ENCODE measurements around the gene NDE1.

DNA sequence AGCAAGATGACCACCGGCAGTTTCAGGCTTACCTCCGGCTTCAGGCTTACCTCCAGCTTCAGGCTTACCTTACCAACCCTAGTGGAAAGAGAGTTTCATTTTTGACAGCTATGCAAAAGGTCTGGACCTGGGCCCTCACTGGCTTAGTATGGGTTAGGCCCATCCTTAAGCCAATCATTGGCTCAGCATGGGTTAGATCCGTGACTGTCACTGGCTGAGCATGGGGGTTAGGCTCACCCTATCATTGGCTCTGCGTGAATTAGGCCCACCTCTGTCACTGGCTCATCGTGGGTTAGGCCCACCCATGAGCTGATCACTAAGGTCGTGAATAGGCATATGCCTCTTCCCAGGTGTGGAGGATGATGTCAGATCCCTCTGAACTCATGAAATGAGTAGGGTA is 8.1 kb downstream of the NDE1 start:
- TF ChIP-seq SP1 (IDR thresholded peaks at IDR 0.05; ENCODE audit: low read depth, low read length) (no peak), NRF1 (IDR thresholded peaks at IDR 0.05; ENCODE audit: low read depth, low read length) (no peak), RFX5 (IDR thresholded peaks at IDR 0.05; ENCODE audit: borderline replicate concordance, low read depth, low read length) (no peak), RAD21 (IDR thresholded peaks at IDR 0.05 in 1 of 2, conservative IDR thresholded peaks at IDR 0.05 in 1 of 2; ENCODE audit: low read depth in 2 of 2, low read length in 2 of 2) (no peak), TEAD4 (IDR thresholded peaks at IDR 0.05; ENCODE audit: low read depth, low read length) (no peak), POLR2A (IDR thresholded peaks at IDR 0.05; ENCODE audit: control extremely low read depth in 1 of 2, low read depth in 2 of 2, low read length in 2 of 2) (no peak), CBX5 (IDR thresholded peaks at IDR 0.05; ENCODE audit: low read depth, low read length) (no peak), JUND (IDR thresholded peaks at IDR 0.05; ENCODE audit: low read length) (no peak), SRF (IDR thresholded peaks at IDR 0.05; ENCODE audit: low read depth, low read length) (no peak), MAX (IDR thresholded peaks at IDR 0.05) (no peak), SUZ12 (IDR thresholded peaks at IDR 0.05; ENCODE audit: low read length) (no peak)
- TF ChIP-seq, protein P1, sequence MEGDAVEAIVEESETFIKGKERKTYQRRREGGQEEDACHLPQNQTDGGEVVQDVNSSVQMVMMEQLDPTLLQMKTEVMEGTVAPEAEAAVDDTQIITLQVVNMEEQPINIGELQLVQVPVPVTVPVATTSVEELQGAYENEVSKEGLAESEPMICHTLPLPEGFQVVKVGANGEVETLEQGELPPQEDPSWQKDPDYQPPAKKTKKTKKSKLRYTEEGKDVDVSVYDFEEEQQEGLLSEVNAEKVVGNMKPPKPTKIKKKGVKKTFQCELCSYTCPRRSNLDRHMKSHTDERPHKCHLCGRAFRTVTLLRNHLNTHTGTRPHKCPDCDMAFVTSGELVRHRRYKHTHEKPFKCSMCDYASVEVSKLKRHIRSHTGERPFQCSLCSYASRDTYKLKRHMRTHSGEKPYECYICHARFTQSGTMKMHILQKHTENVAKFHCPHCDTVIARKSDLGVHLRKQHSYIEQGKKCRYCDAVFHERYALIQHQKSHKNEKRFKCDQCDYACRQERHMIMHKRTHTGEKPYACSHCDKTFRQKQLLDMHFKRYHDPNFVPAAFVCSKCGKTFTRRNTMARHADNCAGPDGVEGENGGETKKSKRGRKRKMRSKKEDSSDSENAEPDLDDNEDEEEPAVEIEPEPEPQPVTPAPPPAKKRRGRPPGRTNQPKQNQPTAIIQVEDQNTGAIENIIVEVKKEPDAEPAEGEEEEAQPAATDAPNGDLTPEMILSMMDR (IDR thresholded peaks at IDR 0.05; ENCODE audit: control extremely low read depth in 1 of 3, insufficient read depth in 1 of 3, low read depth in 1 of 3, low read length in 3 of 3) = no peak

Measured in H1 (cell line).